SK-N-MC (cell line): ENCODE results near the gene SH3BP5.

ENCODE experiments used
- DNase-seq: peaks from one replicate; pipeline ENCODE4 v3.0.0-alpha.2; 2011; ENCODE audit warnings: low read depth, low spot score
- H3K27ac ChIP-seq: fragments of 200-600 bp; sonication (generic); 2 replicates; pipeline ENCODE4 v1.5.1; 2016; ENCODE audit warnings: mixed run types
- H3K36me3 ChIP-seq: fragments of 200-600 bp; sonication (generic); 2 replicates; pipeline ENCODE4 v1.6.1; 2017; ENCODE audit warnings: antibody characterized with exemption, low read length, mixed read lengths; ENCODE audit not compliant: insufficient read depth
- H3K4me3 ChIP-seq: fragments of 200-600 bp; sonication (generic); 2 replicates; pipeline ENCODE4 v1.5.1; 2016
- H3K9ac ChIP-seq: fragments of 200-600 bp; sonication (generic); 2 replicates; pipeline ENCODE4 v1.8.0; 2017; ENCODE audit warnings: mixed run types, mixed read lengths; ENCODE audit not compliant: insufficient read length
- H3K9me3 ChIP-seq: fragments of 200-600 bp; sonication (generic); 2 replicates; pipeline ENCODE4 v1.6.1; 2017; ENCODE audit warnings: low read depth, mild to moderate bottlenecking, antibody characterized with exemption, low read length, moderate library complexity, mixed read lengths
- EZH2 ChIP-seq: fragments of 200-600 bp; sonication (generic); IDR thresholded peaks from one replicate; pipeline ENCODE4 v1.6.1; 2017; ENCODE audit warnings: antibody characterized with exemption
- FOXP2 ChIP-seq: optimal IDR thresholded peaks from 2 replicates; pipeline ENCODE3; 2011; ENCODE audit warnings: mild to moderate bottlenecking, moderate library complexity; ENCODE audit not compliant: insufficient read depth; ENCODE audit errors: extremely low read length, control extremely low read depth
- POLR2AphosphoS5 ChIP-seq: IDR thresholded peaks from 2 replicates; pipeline ENCODE4 v1.6.1; 2012; ENCODE audit warnings: mild to moderate bottlenecking, low read depth, low read length, borderline replicate concordance

SH3BP5 gene

DNA sequence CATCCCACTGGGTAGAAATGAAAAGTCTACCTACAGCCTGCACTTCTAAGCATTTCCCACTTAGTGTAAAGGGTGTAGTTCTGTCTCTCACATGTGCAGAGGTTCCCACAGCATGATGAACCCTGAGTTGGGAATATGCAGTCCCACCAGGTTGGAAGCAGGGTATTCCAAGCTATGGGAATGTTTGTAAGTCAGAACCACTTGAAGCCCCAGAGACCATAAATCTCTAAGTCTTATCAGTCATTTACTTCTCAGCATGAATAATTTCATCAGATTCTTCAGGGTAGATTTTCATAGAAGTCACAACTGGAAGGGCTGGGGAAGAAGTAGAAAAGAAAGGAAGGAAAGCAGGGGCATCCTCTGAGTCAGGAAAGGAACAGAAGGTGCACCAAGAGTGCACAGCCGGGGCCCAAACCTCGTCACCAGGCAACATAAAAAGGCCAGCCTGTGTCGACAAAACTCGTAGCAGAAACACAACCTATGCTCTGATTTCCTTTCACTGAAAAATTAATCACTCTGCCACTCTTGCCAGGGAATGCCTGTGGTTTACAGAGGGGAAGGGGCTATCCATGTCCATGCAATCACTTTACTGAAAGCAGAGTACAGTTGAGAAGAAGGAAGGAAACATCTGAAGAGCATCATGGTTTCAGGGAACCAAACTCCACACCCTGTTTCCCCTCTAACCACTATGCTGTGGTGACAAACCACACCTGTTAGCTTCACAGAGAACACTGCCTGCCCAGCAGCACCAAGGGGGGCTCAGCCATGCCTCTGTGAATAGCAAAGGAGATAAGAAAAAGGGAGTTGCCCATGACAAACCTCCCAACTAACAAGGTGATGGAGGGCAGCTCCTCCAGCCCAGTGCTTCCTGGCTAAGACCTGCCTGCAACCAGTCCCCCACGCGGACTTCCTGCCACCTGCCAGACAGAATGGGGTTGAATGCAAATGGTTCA, 40.5 kb downstream of the SH3BP5 start:
- H3K36me3 ChIP-seq: no peaks in the 10 kb centered on the region
- H3K9me3 ChIP-seq: no peaks in the 10 kb centered on the region
- no peak for DNase-seq
- H3K4me3 ChIP-seq: no peak overlapping the region
- H3K9ac ChIP-seq: no peak overlapping the region
- TF ChIP-seq FOXP2: no peak
- TF ChIP-seq POLR2AphosphoS5: no peak
- TF ChIP-seq EZH2: no peak
- H3K27ac ChIP-seq: no peak overlapping the region

DNA sequence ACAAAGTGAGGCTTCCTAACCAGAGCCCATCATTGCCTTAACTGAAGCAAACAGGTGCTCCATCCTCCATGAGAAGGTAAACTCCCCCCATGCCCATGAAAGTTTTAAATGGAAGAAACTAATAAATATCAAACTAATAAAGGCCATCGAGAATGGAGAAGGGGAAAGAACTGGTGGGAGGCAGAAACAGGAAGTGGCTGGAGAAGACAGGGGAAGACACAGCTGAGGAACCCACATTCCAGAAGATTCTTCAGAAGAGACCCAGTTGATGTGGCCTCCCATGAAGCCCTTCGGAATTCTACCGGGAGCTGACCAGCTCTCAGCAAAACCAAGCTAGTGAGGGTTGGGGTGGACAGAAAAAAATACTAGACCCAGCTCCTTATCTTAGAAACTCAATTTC, 41.6 kb downstream of the SH3BP5 start:
- no peaks in the 10 kb centered on the region for H3K9me3 ChIP-seq
- no peak for DNase-seq
- H3K4me3 ChIP-seq: no peak overlapping the region
- no peak overlapping the region for H3K27ac ChIP-seq
- H3K36me3 ChIP-seq: no peaks in the 10 kb centered on the region
- no peak for TF ChIP-seq POLR2AphosphoS5
- no peak for TF ChIP-seq EZH2
- no peak for TF ChIP-seq FOXP2
- H3K9ac ChIP-seq: no peak overlapping the region

GRCh38 chr3:15289661-15290060, 42.7 kb downstream of the SH3BP5 start:
- H3K4me3 ChIP-seq: no peak overlapping the region
- H3K27ac ChIP-seq: no peak overlapping the region
- no peaks in the 10 kb centered on the region for H3K9me3 ChIP-seq
- no peak overlapping the region for H3K9ac ChIP-seq
- no peaks in the 10 kb centered on the region for H3K36me3 ChIP-seq
- DNase-seq: no peak
- TF ChIP-seq FOXP2: no peak
- no peak for TF ChIP-seq POLR2AphosphoS5
- TF ChIP-seq EZH2: no peak

GRCh38 chr3:15288331-15289035, 43.9 kb downstream of the SH3BP5 start:
- no peak for DNase-seq
- H3K27ac ChIP-seq: no peak overlapping the region
- no peak for TF ChIP-seq EZH2

GRCh38 chr3:15287565-15288330, 44.6 kb downstream of the SH3BP5 start:
- H3K36me3 ChIP-seq: no peaks in the 10 kb centered on the region
- no peak overlapping the region for H3K4me3 ChIP-seq
- no peaks in the 10 kb centered on the region for H3K9me3 ChIP-seq
- no peak overlapping the region for H3K27ac ChIP-seq
- TF ChIP-seq POLR2AphosphoS5 (no peak), FOXP2 (no peak), EZH2 (no peak)
- H3K9ac ChIP-seq: no peak overlapping the region
- no peak for DNase-seq

More at GRCh38 chr3:15288331-15289035, 43.9 kb downstream of the SH3BP5 start:
- Histone ChIP-seq H3K9ac (no peak overlapping the region), H3K9me3 (no peaks in the 10 kb centered on the region), H3K4me3 (no peak overlapping the region), H3K36me3 (no peaks in the 10 kb centered on the region)

DNA sequence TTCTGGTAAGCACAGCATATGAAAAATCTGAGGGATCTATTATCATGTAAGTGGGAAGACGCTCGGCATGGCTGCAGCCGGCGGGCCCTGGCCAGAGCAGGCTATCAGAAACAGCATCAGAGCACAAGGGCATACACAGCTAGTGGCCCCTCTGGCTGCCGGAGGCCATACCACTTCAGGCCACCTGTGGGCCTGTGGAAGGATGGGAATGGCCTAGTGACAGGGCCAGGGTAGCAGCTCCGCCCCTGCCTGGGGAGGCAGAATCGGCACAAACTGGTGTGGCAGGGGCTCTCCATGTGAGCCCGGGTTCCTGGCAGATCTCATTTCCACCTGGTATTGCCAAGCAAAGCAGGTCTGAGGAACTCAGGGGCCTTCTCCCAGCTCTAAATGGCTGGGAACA, 46.4 kb downstream of the SH3BP5 start:
- DNase-seq: no peak
- H3K9ac ChIP-seq: no peak overlapping the region
- TF ChIP-seq POLR2AphosphoS5: no peak
- no peak for TF ChIP-seq EZH2
- TF ChIP-seq FOXP2: no peak
- H3K9me3 ChIP-seq: no peaks in the 10 kb centered on the region
- H3K27ac ChIP-seq: no peak overlapping the region
- no peaks in the 10 kb centered on the region for H3K36me3 ChIP-seq
- H3K4me3 ChIP-seq: no peak overlapping the region

- no peak for DNase-seq
- TF ChIP-seq FOXP2 (no peak), POLR2AphosphoS5 (no peak), EZH2 (no peak)
Observed at GRCh38 chr3:15284121-15284889, 48.1 kb downstream of the SH3BP5 start.

More at GRCh38 chr3:15284121-15284889, 48.1 kb downstream of the SH3BP5 start:
- no peak overlapping the region for H3K27ac ChIP-seq
- no peaks in the 10 kb centered on the region for H3K36me3 ChIP-seq
- no peak overlapping the region for H3K9ac ChIP-seq
- H3K4me3 ChIP-seq: no peak overlapping the region
- H3K9me3 ChIP-seq: no peaks in the 10 kb centered on the region
